ENCODE results near the gene SLC25A23.

SLC25A23 gene

GRCh38 chr19:6476896-6477431, 17.4 kb upstream of the SLC25A23 start:
- H3K9ac ChIP-seq (ENCODE audit: low read length), result no peak overlapping the region
- H3K4me3 ChIP-seq (ENCODE audit: low read length), result peak overlapping the region; percentile 26

GRCh38 chr19:6476155-6476895, 16.7 kb upstream of the SLC25A23 start:
- H3K27me3 ChIP-seq (ENCODE audit: control insufficient read depth, insufficient read depth, low read length), result peaks cover 18% of the 10 kb centered on the region
- no peaks in the 10 kb centered on the region for H3K9me3 ChIP-seq (ENCODE audit: control insufficient read depth, low read length)
- H3K9ac ChIP-seq (ENCODE audit: low read length), result peak overlapping the region; percentile 14
- H3K4me1 ChIP-seq (ENCODE audit: control insufficient read depth, insufficient read depth, low read length), result peaks cover 9% of the 10 kb centered on the region
- H3K4me3 ChIP-seq (ENCODE audit: low read length), result peak overlapping the region; percentile 26
- H3K36me3 ChIP-seq (ENCODE audit: control insufficient read depth, insufficient read depth, low read length), result no peaks in the 10 kb centered on the region

More at GRCh38 chr19:6476896-6477431, 17.4 kb upstream of the SLC25A23 start:
- H3K36me3 ChIP-seq (ENCODE audit: control insufficient read depth, insufficient read depth, low read length), result no peaks in the 10 kb centered on the region
- no peaks in the 10 kb centered on the region for H3K9me3 ChIP-seq (ENCODE audit: control insufficient read depth, low read length)
- peaks cover 9% of the 10 kb centered on the region for H3K4me1 ChIP-seq (ENCODE audit: control insufficient read depth, insufficient read depth, low read length)
- peaks cover 18% of the 10 kb centered on the region for H3K27me3 ChIP-seq (ENCODE audit: control insufficient read depth, insufficient read depth, low read length)

GRCh38 chr19:6475321-6476108, 15.9 kb upstream of the SLC25A23 start:
- Histone ChIP-seq H3K27me3 (ENCODE audit: control insufficient read depth, insufficient read depth, low read length) (peaks cover 18% of the 10 kb centered on the region), H3K9ac (ENCODE audit: low read length) (no peak overlapping the region), H3K9me3 (ENCODE audit: control insufficient read depth, low read length) (no peaks in the 10 kb centered on the region), H3K4me3 (ENCODE audit: low read length) (no peak overlapping the region), H3K36me3 (ENCODE audit: control insufficient read depth, insufficient read depth, low read length) (no peaks in the 10 kb centered on the region), H3K4me1 (ENCODE audit: control insufficient read depth, insufficient read depth, low read length) (peaks cover 9% of the 10 kb centered on the region)

GRCh38 chr19:6473647-6474046, 14.1 kb upstream of the SLC25A23 start:
- Histone ChIP-seq H3K9ac (ENCODE audit: low read length) (no peak overlapping the region), H3K9me3 (ENCODE audit: control insufficient read depth, low read length) (no peaks in the 10 kb centered on the region), H3K36me3 (ENCODE audit: control insufficient read depth, insufficient read depth, low read length) (no peaks in the 10 kb centered on the region), H3K4me1 (ENCODE audit: control insufficient read depth, insufficient read depth, low read length) (peaks cover 9% of the 10 kb centered on the region), H3K4me3 (ENCODE audit: low read length) (no peak overlapping the region), H3K27me3 (ENCODE audit: control insufficient read depth, insufficient read depth, low read length) (peaks cover 15% of the 10 kb centered on the region)

- no peak overlapping the region for H3K4me3 ChIP-seq (ENCODE audit: low read length)
- no peaks in the 10 kb centered on the region for H3K9me3 ChIP-seq (ENCODE audit: control insufficient read depth, low read length)
- peaks cover 15% of the 10 kb centered on the region for H3K27me3 ChIP-seq (ENCODE audit: control insufficient read depth, insufficient read depth, low read length)
- H3K36me3 ChIP-seq (ENCODE audit: control insufficient read depth, insufficient read depth, low read length), result no peaks in the 10 kb centered on the region
- H3K9ac ChIP-seq (ENCODE audit: low read length), result no peak overlapping the region
- H3K4me1 ChIP-seq (ENCODE audit: control insufficient read depth, insufficient read depth, low read length), result peaks cover 9% of the 10 kb centered on the region
These were observed 13.1 kb upstream of the SLC25A23 start for GRCh38 chr19:6472713-6473112.

- Histone ChIP-seq H3K27me3 (ENCODE audit: control insufficient read depth, insufficient read depth, low read length) (peaks cover 8% of the 10 kb centered on the region), H3K9me3 (ENCODE audit: control insufficient read depth, low read length) (no peaks in the 10 kb centered on the region), H3K9ac (ENCODE audit: low read length) (no peak overlapping the region), H3K36me3 (ENCODE audit: control insufficient read depth, insufficient read depth, low read length) (no peaks in the 10 kb centered on the region), H3K4me1 (ENCODE audit: control insufficient read depth, insufficient read depth, low read length) (peaks cover 9% of the 10 kb centered on the region), H3K4me3 (ENCODE audit: low read length) (no peak overlapping the region)
These were observed 11.5 kb upstream of the SLC25A23 start for GRCh38 chr19:6471076-6471475.

- H3K36me3 ChIP-seq (ENCODE audit: control insufficient read depth, insufficient read depth, low read length), result no peaks in the 10 kb centered on the region
- H3K9me3 ChIP-seq (ENCODE audit: control insufficient read depth, low read length), result no peaks in the 10 kb centered on the region
- peaks cover under 1% of the 10 kb centered on the region for H3K27me3 ChIP-seq (ENCODE audit: control insufficient read depth, insufficient read depth, low read length)
- no peak overlapping the region for H3K4me3 ChIP-seq (ENCODE audit: low read length)
- peaks cover 15% of the 10 kb centered on the region for H3K4me1 ChIP-seq (ENCODE audit: control insufficient read depth, insufficient read depth, low read length)
- H3K9ac ChIP-seq (ENCODE audit: low read length), result no peak overlapping the region
These were observed 10.6 kb upstream of the SLC25A23 start for GRCh38 chr19:6470173-6470572.

- Histone ChIP-seq H3K9me3 (ENCODE audit: control insufficient read depth, low read length) (no peaks in the 10 kb centered on the region), H3K27me3 (ENCODE audit: control insufficient read depth, insufficient read depth, low read length) (peaks cover 12% of the 10 kb centered on the region), H3K4me1 (ENCODE audit: control insufficient read depth, insufficient read depth, low read length) (peaks cover 28% of the 10 kb centered on the region), H3K4me3 (ENCODE audit: low read length) (no peak overlapping the region), H3K36me3 (ENCODE audit: control insufficient read depth, insufficient read depth, low read length) (no peaks in the 10 kb centered on the region), H3K9ac (ENCODE audit: low read length) (no peak overlapping the region)
These were observed 7.8 kb upstream of the SLC25A23 start for GRCh38 chr19:6467384-6467783.

- H3K9ac ChIP-seq (ENCODE audit: low read length), result no peak overlapping the region
- no peaks in the 10 kb centered on the region for H3K36me3 ChIP-seq (ENCODE audit: control insufficient read depth, insufficient read depth, low read length)
- H3K27me3 ChIP-seq (ENCODE audit: control insufficient read depth, insufficient read depth, low read length), result peaks cover 12% of the 10 kb centered on the region
- H3K9me3 ChIP-seq (ENCODE audit: control insufficient read depth, low read length), result no peaks in the 10 kb centered on the region
- H3K4me1 ChIP-seq (ENCODE audit: control insufficient read depth, insufficient read depth, low read length), result peaks cover 34% of the 10 kb centered on the region
- H3K4me3 ChIP-seq (ENCODE audit: low read length), result no peak overlapping the region
These were observed 7.1 kb upstream of the SLC25A23 start for GRCh38 chr19:6466526-6467248.

GRCh38 chr19:6465663-6466062, 6.1 kb upstream of the SLC25A23 start:
- no peaks in the 10 kb centered on the region for H3K36me3 ChIP-seq (ENCODE audit: control insufficient read depth, insufficient read depth, low read length)
- peak overlapping the region; percentile 98 for H3K9ac ChIP-seq (ENCODE audit: low read length)
- no peak overlapping the region for H3K4me3 ChIP-seq (ENCODE audit: low read length)
- H3K4me1 ChIP-seq (ENCODE audit: control insufficient read depth, insufficient read depth, low read length), result peaks cover 34% of the 10 kb centered on the region
- H3K27me3 ChIP-seq (ENCODE audit: control insufficient read depth, insufficient read depth, low read length), result peaks cover 12% of the 10 kb centered on the region
- H3K9me3 ChIP-seq (ENCODE audit: control insufficient read depth, low read length), result no peaks in the 10 kb centered on the region

GRCh38 chr19:6465006-6465405, 5.4 kb upstream of the SLC25A23 start:
- Histone ChIP-seq H3K9me3 (ENCODE audit: control insufficient read depth, low read length) (no peaks in the 10 kb centered on the region), H3K36me3 (ENCODE audit: control insufficient read depth, insufficient read depth, low read length) (no peaks in the 10 kb centered on the region), H3K4me3 (ENCODE audit: low read length) (peak overlapping the region; percentile 72), H3K9ac (ENCODE audit: low read length) (peak overlapping the region; percentile 98), H3K4me1 (ENCODE audit: control insufficient read depth, insufficient read depth, low read length) (peaks cover 34% of the 10 kb centered on the region), H3K27me3 (ENCODE audit: control insufficient read depth, insufficient read depth, low read length) (peaks cover 12% of the 10 kb centered on the region)
